ENCODE measurements around the gene PODXL2. TPM values are rescaled to one million over a fixed set of nuclear protein-coding genes. Genes with fewer than 3 reads are reported as not detected.
"Not testable (repeated sequence)": the region's sequence is repeated elsewhere in the genome, so short reads cannot be mapped to it uniquely, and the experiment has no call there.

The PODXL2 gene
- total RNA-seq, 1 donor from 2014 or later = 1.6 TPM

- intact Hi-C loops (cut with DNase I) = no loop called here
- H3K9me3 ChIP-seq = no peaks in the 10 kb centered on the region
- H3K4me3 ChIP-seq = no peak overlapping the region
- no peak overlapping the region for H3K27ac ChIP-seq
- TF ChIP-seq, protein P1, sequence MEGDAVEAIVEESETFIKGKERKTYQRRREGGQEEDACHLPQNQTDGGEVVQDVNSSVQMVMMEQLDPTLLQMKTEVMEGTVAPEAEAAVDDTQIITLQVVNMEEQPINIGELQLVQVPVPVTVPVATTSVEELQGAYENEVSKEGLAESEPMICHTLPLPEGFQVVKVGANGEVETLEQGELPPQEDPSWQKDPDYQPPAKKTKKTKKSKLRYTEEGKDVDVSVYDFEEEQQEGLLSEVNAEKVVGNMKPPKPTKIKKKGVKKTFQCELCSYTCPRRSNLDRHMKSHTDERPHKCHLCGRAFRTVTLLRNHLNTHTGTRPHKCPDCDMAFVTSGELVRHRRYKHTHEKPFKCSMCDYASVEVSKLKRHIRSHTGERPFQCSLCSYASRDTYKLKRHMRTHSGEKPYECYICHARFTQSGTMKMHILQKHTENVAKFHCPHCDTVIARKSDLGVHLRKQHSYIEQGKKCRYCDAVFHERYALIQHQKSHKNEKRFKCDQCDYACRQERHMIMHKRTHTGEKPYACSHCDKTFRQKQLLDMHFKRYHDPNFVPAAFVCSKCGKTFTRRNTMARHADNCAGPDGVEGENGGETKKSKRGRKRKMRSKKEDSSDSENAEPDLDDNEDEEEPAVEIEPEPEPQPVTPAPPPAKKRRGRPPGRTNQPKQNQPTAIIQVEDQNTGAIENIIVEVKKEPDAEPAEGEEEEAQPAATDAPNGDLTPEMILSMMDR (IDR thresholded peaks at IDR 0.05) = no peak
- no peak for DNase-seq (ENCODE audit: low spot score in 2 of 2)
- peaks cover 0 to 8% of the 10 kb centered on the region in 2 donors for H3K4me1 ChIP-seq
- no peaks in the 10 kb centered on the region for H3K27me3 ChIP-seq
- no peaks in the 10 kb centered on the region for H3K36me3 ChIP-seq
These were observed 28.1 kb upstream of the PODXL2 start for GRCh38 chr3:127600749-127601456.

DNA sequence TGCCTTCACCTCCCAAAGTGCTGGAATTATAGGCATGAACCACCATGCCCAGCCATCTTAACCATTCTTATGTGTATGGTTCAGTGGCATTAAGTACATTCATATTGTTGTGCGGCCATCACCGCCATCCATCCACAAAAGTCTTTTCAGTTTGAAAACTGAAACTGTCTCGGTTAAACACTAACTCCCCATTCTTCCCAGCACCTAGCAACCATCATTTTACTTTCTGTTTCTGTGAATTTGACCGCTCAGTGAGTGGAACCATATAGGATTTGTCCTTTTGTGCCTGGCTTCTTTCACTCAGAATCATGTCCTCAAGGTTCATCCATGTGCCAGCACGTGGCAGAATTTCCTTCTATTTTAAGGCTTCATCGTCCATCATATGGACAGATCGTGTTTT lies 24.9 kb upstream of the PODXL2 start:
- H3K36me3 ChIP-seq = peaks cover 5 to 13% of the 10 kb centered on the region in 2 donors
- no peak overlapping the region for H3K27ac ChIP-seq
- intact Hi-C loops (cut with DNase I) = no loop called here
- no peaks in the 10 kb centered on the region for H3K27me3 ChIP-seq
- DNase-seq (ENCODE audit: low spot score in 2 of 2) = no peak
- TF ChIP-seq, protein P1 (IDR thresholded peaks at IDR 0.05) = no peak
- no peak overlapping the region for H3K4me3 ChIP-seq
- no peaks in the 10 kb centered on the region for H3K4me1 ChIP-seq
- no peaks in the 10 kb centered on the region for H3K9me3 ChIP-seq

DNA sequence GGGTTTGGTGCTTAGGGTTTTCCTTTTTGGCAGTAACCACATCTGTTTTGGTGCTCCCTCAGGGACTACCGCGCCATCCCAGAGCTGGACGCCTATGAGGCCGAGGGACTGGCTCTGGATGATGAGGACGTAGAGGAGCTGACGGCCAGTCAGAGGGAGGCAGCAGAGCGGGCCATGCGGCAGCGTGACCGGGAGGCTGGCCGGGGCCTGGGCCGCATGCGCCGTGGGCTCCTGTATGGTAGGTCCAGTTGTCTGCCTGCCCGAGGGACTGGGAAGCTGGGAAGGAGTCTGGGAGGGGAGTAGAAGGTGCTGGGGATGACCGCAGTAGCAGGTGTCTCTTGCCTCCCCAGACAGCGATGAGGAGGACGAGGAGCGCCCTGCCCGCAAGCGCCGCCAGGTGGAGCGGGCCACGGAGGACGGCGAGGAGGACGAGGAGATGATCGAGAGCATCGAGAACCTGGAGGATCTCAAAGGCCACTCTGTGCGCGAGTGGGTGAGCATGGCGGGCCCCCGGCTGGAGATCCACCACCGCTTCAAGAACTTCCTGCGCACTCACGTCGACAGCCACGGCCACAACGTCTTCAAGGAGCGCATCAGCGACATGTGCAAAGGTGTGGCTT lies 24.3 kb upstream of the PODXL2 start:
- intact Hi-C loops (cut with DNase I) = no loop called here
- no peaks in the 10 kb centered on the region for H3K4me1 ChIP-seq
- no peak for DNase-seq (ENCODE audit: low spot score in 2 of 2)
- no peaks in the 10 kb centered on the region for H3K27me3 ChIP-seq
- no peaks in the 10 kb centered on the region for H3K9me3 ChIP-seq
- peaks cover 5 to 13% of the 10 kb centered on the region in 2 donors for H3K36me3 ChIP-seq
- H3K4me3 ChIP-seq = no peak overlapping the region
- TF ChIP-seq, protein P1 (IDR thresholded peaks at IDR 0.05) = no peak
- H3K27ac ChIP-seq = no peak overlapping the region

DNA sequence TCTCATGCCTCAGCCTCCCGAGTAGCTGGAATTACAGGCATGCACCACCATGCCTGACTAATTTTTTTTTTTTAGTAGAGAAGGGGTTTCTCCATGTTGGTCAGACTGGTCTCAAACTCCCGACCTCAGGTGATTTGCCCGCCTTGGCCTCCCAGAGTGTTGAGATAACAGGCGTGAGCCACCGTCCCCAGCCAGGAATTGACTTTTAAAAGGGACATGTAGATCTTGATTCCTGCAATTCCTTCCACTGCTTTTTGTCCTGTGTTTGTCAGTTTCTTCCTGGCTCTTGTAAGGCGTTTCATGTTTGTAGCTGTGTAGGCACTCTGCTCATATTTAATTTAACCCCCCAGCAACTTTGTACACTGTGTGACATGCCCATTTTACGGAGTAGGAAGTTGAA lies 23.4 kb upstream of the PODXL2 start:
- DNase-seq (ENCODE audit: low spot score in 2 of 2); H3K4me3 ChIP-seq; H3K27ac ChIP-seq; H3K4me1 ChIP-seq; intact Hi-C loops (cut with DNase I); H3K9me3 ChIP-seq; H3K27me3 ChIP-seq: not testable (repeated sequence)
- H3K36me3 ChIP-seq = peaks cover 5 to 13% of the 10 kb centered on the region in 2 donors

GRCh38 chr3:127606086-127606805 lies 22.7 kb upstream of the PODXL2 start:
- DNase-seq (ENCODE audit: low spot score in 2 of 2) = no peak
- H3K4me3 ChIP-seq = no peak overlapping the region
- peaks cover 5 to 13% of the 10 kb centered on the region in 2 donors for H3K36me3 ChIP-seq
- H3K27me3 ChIP-seq = no peaks in the 10 kb centered on the region
- intact Hi-C loops (cut with DNase I) = no loop called here
- H3K4me1 ChIP-seq = no peaks in the 10 kb centered on the region
- H3K9me3 ChIP-seq = no peaks in the 10 kb centered on the region
- no peak overlapping the region for H3K27ac ChIP-seq
- TF ChIP-seq, protein P1 (IDR thresholded peaks at IDR 0.05) = no peak
